GM18858 (cell line): ENCODE data around the gene THUMPD3.
A peak's percentile ranks its signal among the peaks of the same experiment; 100 is the strongest.

ENCODE experiments used
- ATAC-seq: cut with Tn5 transposase; IDR thresholded peaks from one replicate; pipeline ENCODE4 v1.9.1; 2021; ENCODE audit not compliant: unreplicated experiment

Gene THUMPD3

GRCh38 chr3:9396632-9397331, 33.9 kb downstream of the THUMPD3 start:
- ATAC-seq, result peak; percentile 64

- ATAC-seq, result peak; percentile 25
These were observed 34.6 kb downstream of the THUMPD3 start, which contains the start of gene SETD5 for GRCh38 chr3:9397332-9397905. Gene SETD5, plus strand, starts transcription at chr3:9397615. Its CDS starts 31,324 bp downstream, at chr3:9428939.

- no peak for ATAC-seq
These were observed 35.2 kb downstream of the THUMPD3 start for GRCh38 chr3:9397906-9398699.

- no peak for ATAC-seq
These were observed 36.0 kb downstream of the THUMPD3 start for GRCh38 chr3:9398700-9399336.

- no peak for ATAC-seq
These were observed 36.5 kb downstream of the THUMPD3 start for GRCh38 chr3:9399337-9399703.

- ATAC-seq, result no peak
These were observed 36.9 kb downstream of the THUMPD3 start for GRCh38 chr3:9399746-9400145.

GRCh38 chr3:9400616-9401015, 37.8 kb downstream of the THUMPD3 start:
- no peak for ATAC-seq

GRCh38 chr3:9401986-9402385, 39.1 kb downstream of the THUMPD3 start:
- ATAC-seq, result no peak

GRCh38 chr3:9402410-9403228, 39.8 kb downstream of the THUMPD3 start:
- ATAC-seq, result no peak

- no peak for ATAC-seq
These were observed 40.6 kb downstream of the THUMPD3 start for GRCh38 chr3:9403463-9403862.

- ATAC-seq, result no peak
These were observed 41.8 kb downstream of the THUMPD3 start for GRCh38 chr3:9404680-9405079.

GRCh38 chr3:9405756-9406155, 42.9 kb downstream of the THUMPD3 start:
- ATAC-seq, result no peak

- ATAC-seq, result no peak
These were observed 44.2 kb downstream of the THUMPD3 start for GRCh38 chr3:9406856-9407626.

- no peak for ATAC-seq
These were observed 45.2 kb downstream of the THUMPD3 start for GRCh38 chr3:9408061-9408460.

- no peak for ATAC-seq
These were observed 45.7 kb downstream of the THUMPD3 start for GRCh38 chr3:9408546-9408945.

- no peak for ATAC-seq
These were observed 47.4 kb downstream of the THUMPD3 start for GRCh38 chr3:9409981-9410854.

GRCh38 chr3:9411302-9411701, 48.4 kb downstream of the THUMPD3 start:
- ATAC-seq, result no peak

- ATAC-seq, result no peak
These were observed 49.4 kb downstream of the THUMPD3 start for GRCh38 chr3:9412293-9412692.

- no peak for ATAC-seq
These were observed 52.0 kb downstream of the THUMPD3 start for GRCh38 chr3:9414826-9415225.
